ENCODE data around the gene GABBR1.

DNA sequence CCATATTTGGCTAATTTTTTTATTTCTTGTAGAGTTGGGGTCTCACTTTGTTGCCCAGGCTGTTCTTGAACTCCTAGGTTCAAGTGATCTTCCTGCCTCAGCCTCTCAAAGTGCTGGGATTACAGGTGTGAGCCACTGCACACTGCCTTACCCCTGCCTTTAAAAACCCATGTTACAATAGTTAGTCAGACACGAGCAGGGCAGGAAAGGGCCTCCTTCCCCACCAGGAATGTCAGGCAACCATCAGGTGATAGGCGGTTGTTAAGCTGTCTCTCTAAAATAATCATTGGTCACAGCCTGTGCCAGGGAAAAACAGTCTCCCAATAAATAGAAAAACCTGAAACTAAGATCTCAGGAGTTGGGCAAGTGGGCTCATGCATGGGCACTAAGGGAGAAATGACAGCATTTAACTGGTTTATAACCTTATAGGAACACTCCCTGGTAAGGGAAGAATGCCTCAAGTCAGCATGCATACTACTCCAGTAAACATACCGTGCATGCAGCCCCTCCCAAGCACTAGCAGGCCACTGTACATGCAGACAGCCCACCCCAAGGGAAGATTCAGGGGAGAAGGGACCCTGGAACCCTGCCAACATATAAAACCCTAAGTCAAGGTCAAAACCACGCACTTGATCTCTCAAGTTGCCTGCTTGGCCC lies 39.7 kb downstream of the GABBR1 start:
- TF ChIP-seq, protein P1, sequence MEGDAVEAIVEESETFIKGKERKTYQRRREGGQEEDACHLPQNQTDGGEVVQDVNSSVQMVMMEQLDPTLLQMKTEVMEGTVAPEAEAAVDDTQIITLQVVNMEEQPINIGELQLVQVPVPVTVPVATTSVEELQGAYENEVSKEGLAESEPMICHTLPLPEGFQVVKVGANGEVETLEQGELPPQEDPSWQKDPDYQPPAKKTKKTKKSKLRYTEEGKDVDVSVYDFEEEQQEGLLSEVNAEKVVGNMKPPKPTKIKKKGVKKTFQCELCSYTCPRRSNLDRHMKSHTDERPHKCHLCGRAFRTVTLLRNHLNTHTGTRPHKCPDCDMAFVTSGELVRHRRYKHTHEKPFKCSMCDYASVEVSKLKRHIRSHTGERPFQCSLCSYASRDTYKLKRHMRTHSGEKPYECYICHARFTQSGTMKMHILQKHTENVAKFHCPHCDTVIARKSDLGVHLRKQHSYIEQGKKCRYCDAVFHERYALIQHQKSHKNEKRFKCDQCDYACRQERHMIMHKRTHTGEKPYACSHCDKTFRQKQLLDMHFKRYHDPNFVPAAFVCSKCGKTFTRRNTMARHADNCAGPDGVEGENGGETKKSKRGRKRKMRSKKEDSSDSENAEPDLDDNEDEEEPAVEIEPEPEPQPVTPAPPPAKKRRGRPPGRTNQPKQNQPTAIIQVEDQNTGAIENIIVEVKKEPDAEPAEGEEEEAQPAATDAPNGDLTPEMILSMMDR (IDR thresholded peaks at IDR 0.05) = no peak
- no peak for TF ChIP-seq POLR2AphosphoS5 (IDR thresholded peaks at IDR 0.05)
- TF ChIP-seq POLR2A (IDR thresholded peaks at IDR 0.05) = no peak
